ENCODE results near the gene GJB4.
"Not testable (repeated sequence)": the region's sequence is repeated elsewhere in the genome, so short reads cannot be mapped to it uniquely, and the experiment has no call there.

GJB4 gene

DNA sequence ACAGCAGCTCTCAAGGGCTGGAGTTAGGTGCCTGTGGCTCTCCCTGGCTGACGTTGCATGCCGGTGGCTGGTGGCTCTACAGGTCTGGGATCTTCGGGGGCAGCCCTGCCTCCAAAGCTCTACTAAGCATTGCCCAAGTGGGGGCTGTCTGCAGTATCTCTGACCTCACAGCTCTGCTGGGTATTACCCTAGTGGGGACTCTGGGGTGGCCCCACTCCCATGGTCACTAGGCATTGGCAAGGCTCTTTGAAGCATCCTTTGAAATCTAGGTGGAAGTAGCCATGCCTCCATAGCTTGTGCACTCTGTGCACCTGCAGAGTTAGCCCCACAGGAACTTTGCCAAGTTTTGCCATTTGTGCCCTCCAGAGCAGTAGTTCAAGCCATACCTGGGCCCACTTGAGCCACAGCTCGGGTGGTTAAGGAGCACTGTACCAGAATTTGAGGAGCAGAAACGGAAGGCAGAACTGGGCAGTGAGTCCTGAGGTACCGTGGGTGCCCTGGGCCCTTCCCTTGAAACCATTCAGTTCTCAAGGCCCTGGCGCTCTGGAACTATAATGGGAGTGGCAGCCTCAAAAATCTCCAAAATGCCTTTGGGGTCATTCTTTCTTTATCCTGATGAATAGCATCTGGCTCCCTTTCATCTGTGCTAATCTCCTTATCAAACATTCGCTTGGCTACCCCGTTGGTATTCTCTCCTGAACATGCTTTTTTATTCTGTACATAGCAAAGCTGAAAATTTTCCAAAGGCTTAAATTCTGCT lies 48.7 kb downstream of the GJB4 start:
- DNase-seq, result no peak

DNA sequence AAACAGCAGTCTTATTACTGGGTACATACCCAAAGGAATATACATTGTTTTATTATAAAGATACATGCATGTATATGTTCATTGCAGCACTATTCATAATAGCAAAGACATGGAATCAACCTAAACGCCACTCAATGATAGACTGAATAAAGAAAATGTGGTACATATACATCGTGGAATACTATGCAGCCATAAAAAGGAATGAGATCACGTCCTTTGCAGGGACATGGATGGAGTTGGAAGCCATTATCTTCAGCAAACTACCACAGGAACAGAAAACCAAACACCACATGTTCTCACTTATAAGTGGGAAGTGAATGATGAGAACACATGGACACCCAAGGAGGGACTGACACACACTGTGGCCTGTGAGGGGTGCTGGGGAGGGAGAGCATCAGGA lies 51.2 kb downstream of the GJB4 start:
- DNase-seq, result not testable (repeated sequence)

All from activated CD4-positive, alpha-beta T cell treated with anti-CD3 and anti-CD28 coated beads, Interleukin-2, amount 50 U/mL, for 16 hours (primary cell).